CD4-positive, alpha-beta T cell (primary cell): ENCODE data around the gene ARFGEF3. TPM values are rescaled to one million over a fixed set of nuclear protein-coding genes. Genes with fewer than 3 reads are reported as not detected.

Experiments used
- ATAC-seq: fragments of 200-7000 bp; cut with Tn5 transposase; one replicate; pipeline ENCODE4 v1.10.0; 2022; ENCODE audit warnings: mild to moderate bottlenecking; ENCODE audit not compliant: poor library complexity
- CTCF ChIA-PET: fragments of 350-600 bp; sonication (Branson Sonifier 250); formaldehyde crosslinking; loops from one replicate; lab custom pipeline; 2021; ENCODE audit warnings: antibody characterized with exemption, inconsistent platforms; lab: Charles Lee
- POLR2A ChIA-PET: fragments of 350-600 bp; sonication (Branson Sonifier 250); formaldehyde crosslinking; loops from one replicate; lab custom pipeline; 2021; ENCODE audit warnings: antibody characterized with exemption, inconsistent platforms; lab: Charles Lee
- DNase-seq, 14 experiments: peaks; one replicate each; pipeline ENCODE4 v3.0.0-alpha.2; 2013 to 2020; ENCODE audit warnings: mixed read lengths in 2 of 14
- H3K27ac ChIP-seq, 2 donors: one replicate each; pipeline versions ENCODE4 v1.5.1 to v1.7.0; 2013; ENCODE audit warnings: low read length in 2 of 2, low read depth in 1 of 2, mild to moderate bottlenecking in 1 of 2
- H3K27me3 ChIP-seq, 2 experiments: 1 replicate in 1 of 2; 2 replicates in 1 of 2; pipeline versions ENCODE4 v1.6.1 to v1.7.0; 2013; ENCODE audit warnings: low read length in 2 of 2, control low read depth in 1 of 2, mild to moderate bottlenecking in 1 of 2, moderate library complexity in 1 of 2; ENCODE audit not compliant: insufficient read depth in 2 of 2, control insufficient read depth in 1 of 2
- H3K36me3 ChIP-seq: one replicate; pipeline ENCODE4 v1.6.1; 2013; ENCODE audit warnings: low read length, control low read depth; ENCODE audit not compliant: insufficient read depth
- H3K4me1 ChIP-seq: one replicate; pipeline ENCODE4 v1.6.1; 2013; ENCODE audit warnings: low read length, control low read depth; ENCODE audit not compliant: insufficient read depth
- H3K4me3 ChIP-seq: one replicate; pipeline ENCODE4 v1.5.1; 2013; ENCODE audit warnings: mild to moderate bottlenecking, low read length, moderate library complexity
- H3K9me3 ChIP-seq, 2 experiments: 1 replicate in 1 of 2; 2 replicates in 1 of 2; pipeline versions ENCODE4 v1.6.1 to v1.7.0; 2013; ENCODE audit warnings: low read length in 2 of 2, mild to moderate bottlenecking in 2 of 2, control low read depth in 1 of 2, moderate library complexity in 1 of 2; ENCODE audit not compliant: control insufficient read depth in 1 of 2, insufficient read depth in 1 of 2
- H3K27ac Mint-ChIP-seq: one replicate; pipeline ENCODE4 v1.8.0; 2020; ENCODE audit warnings: mixed read lengths
- H3K27me3 Mint-ChIP-seq: one replicate; pipeline ENCODE4 v1.8.0; 2021; ENCODE audit warnings: mixed read lengths
- H3K36me3 Mint-ChIP-seq: one replicate; pipeline ENCODE4 v1.8.0; 2021; ENCODE audit warnings: low read depth, mixed read lengths
- H3K4me1 Mint-ChIP-seq: one replicate; pipeline ENCODE4 v1.8.0; 2021; ENCODE audit warnings: low read depth, mixed read lengths
- H3K4me3 Mint-ChIP-seq: one replicate; pipeline ENCODE4 v1.8.0; 2020; ENCODE audit warnings: mild to moderate bottlenecking, mixed read lengths
- H3K9me3 Mint-ChIP-seq: one replicate; pipeline ENCODE4 v1.8.0; 2020; ENCODE audit warnings: mixed read lengths
- intact Hi-C, 2 experiments: fragments of 100-400 bp; cut with DNase I in 1 of 2; cut with micrococcal nuclease in 1 of 2; formaldehyde crosslinking; loops; one replicate each; pipeline versions ENCODE4 v1.15.1 to v1.9.0; 2023 to 2025; cut with DNase I, micrococcal nuclease
- total RNA-seq, 174 experiments: library from RNA in 2 of 174; stranded (reverse) in 2 of 174; gene quantifications; one replicate each; pipeline ENCODE4 v1.2.3 and lab custom pipeline; 2021 to 2026
- TF ChIP-seq, protein P1 (sequence below): fragments of 200-600 bp; IDR thresholded peaks from one replicate; pipeline ENCODE4 v1.8.0; 2022; ENCODE audit warnings: antibody characterized with exemption, mild to moderate bottlenecking

The ARFGEF3 gene
- total RNA-seq, 2 experiments from 2014 or later = not detected

DNA sequence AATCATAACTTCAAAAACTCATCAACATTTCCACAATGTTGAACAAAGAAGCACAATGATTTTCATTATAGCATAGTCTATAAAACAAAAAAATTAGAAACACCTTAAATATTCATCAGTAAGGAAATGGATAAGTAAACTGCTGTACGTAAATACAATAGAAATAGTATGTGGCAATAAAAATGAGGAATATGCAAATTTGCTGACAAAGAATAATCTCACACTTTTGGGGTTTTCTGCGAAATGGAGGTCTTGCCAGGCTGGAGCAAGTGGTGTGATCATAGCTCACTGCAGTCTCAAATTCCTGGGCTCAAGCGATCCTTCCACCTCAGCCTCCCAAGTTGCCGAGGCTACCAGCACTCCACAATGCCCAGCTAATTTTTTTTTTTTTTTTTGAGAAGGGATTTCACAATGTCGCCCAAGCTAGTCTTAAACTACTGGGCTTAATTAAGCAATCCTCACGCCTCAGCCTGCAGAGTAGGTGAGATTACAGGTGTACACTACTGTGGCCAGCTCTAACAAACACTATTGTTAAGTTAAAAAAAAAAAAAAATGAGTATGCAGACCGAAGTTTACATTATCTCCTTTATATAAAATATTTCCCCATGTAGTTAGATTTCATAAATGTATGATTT lies 157.1 kb downstream of the ARFGEF3 start:
- ChIA-PET POLR2A (no interaction called here), CTCF (interaction anchor here (0.6 kb wide), 1 partner anchor 309 kb away, joined by 3 read pairs; no protein-coding TSS in a partner anchor)
- intact Hi-C loops = no loop called here
- Mint-ChIP-seq H3K27ac (no peak overlapping the region), H3K4me1 (no peaks in the 10 kb centered on the region), H3K4me3 (no peak overlapping the region), H3K36me3 (no peaks in the 10 kb centered on the region), H3K9me3 (no peaks in the 10 kb centered on the region), H3K27me3 (peaks cover 31% of the 10 kb centered on the region)
- Histone ChIP-seq H3K27ac (no peak overlapping the region), H3K27me3 (peaks cover 2 to 10% of the 10 kb centered on the region in 2 experiments), H3K4me3 (no peak overlapping the region), H3K9me3 (peaks cover 0 to 1% of the 10 kb centered on the region in 2 experiments), H3K36me3 (no peaks in the 10 kb centered on the region), H3K4me1 (no peaks in the 10 kb centered on the region)
- TF ChIP-seq, protein P1, sequence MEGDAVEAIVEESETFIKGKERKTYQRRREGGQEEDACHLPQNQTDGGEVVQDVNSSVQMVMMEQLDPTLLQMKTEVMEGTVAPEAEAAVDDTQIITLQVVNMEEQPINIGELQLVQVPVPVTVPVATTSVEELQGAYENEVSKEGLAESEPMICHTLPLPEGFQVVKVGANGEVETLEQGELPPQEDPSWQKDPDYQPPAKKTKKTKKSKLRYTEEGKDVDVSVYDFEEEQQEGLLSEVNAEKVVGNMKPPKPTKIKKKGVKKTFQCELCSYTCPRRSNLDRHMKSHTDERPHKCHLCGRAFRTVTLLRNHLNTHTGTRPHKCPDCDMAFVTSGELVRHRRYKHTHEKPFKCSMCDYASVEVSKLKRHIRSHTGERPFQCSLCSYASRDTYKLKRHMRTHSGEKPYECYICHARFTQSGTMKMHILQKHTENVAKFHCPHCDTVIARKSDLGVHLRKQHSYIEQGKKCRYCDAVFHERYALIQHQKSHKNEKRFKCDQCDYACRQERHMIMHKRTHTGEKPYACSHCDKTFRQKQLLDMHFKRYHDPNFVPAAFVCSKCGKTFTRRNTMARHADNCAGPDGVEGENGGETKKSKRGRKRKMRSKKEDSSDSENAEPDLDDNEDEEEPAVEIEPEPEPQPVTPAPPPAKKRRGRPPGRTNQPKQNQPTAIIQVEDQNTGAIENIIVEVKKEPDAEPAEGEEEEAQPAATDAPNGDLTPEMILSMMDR = no peak
- DNase-seq = no peak
- no peak for ATAC-seq

- CTCF ChIA-PET = no interaction called here
- Histone ChIP-seq H3K27ac (no peak overlapping the region), H3K27me3 (peaks cover 2 to 10% of the 10 kb centered on the region in 2 experiments), H3K4me1 (no peaks in the 10 kb centered on the region), H3K9me3 (peaks cover 0 to 3% of the 10 kb centered on the region in 2 experiments), H3K4me3 (no peak overlapping the region), H3K36me3 (no peaks in the 10 kb centered on the region)
- Mint-ChIP-seq H3K36me3 (no peaks in the 10 kb centered on the region), H3K4me1 (no peaks in the 10 kb centered on the region), H3K4me3 (no peak overlapping the region), H3K27me3 (peaks cover 36% of the 10 kb centered on the region), H3K9me3 (no peaks in the 10 kb centered on the region), H3K27ac (no peak overlapping the region)
- TF ChIP-seq, protein P1 = no peak
- POLR2A ChIA-PET = no interaction called here
- intact Hi-C loops = no loop called here
- no peak for DNase-seq
- no peak for ATAC-seq
Measured at GRCh38 chr6:138321934-138322333, 160.2 kb downstream of the ARFGEF3 start.

DNA sequence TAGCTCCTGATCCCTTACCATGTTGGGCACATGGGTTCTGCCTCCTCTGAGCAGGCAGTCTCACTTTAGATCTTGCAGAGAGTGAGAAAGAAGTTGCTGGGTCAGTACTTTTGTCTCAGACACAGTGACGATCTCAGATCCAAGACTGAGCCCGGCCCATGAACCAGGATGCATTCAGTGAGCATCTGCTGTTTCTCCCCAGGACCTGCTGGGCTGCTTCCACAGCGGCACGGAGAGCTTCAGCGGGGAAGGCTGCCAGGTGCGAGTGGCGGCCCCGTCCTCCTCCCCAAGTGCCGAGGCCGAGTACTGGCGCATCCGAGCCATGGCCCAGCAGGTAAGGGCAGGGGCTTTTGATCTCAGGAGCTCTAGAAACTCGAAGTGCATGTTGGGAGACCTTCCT lies 162.1 kb downstream of the ARFGEF3 start:
- H3K9me3 Mint-ChIP-seq = no peaks in the 10 kb centered on the region
- CTCF ChIA-PET = no interaction called here
- intact Hi-C loops = no loop called here

More for the DNA sequence above, 162.1 kb downstream of the ARFGEF3 start:
- Histone ChIP-seq H3K27me3 (peaks cover 2 to 5% of the 10 kb centered on the region in 2 experiments), H3K36me3 (no peaks in the 10 kb centered on the region), H3K9me3 (peaks cover 0 to 3% of the 10 kb centered on the region in 2 experiments), H3K4me1 (no peaks in the 10 kb centered on the region), H3K4me3 (no peak overlapping the region), H3K27ac (no peak overlapping the region)
- POLR2A ChIA-PET = no interaction called here
- TF ChIP-seq, protein P1 = no peak
- no peaks in the 10 kb centered on the region for H3K36me3 Mint-ChIP-seq
- H3K4me3 Mint-ChIP-seq = no peak overlapping the region
- H3K27ac Mint-ChIP-seq = no peak overlapping the region
- DNase-seq (no peak), ATAC-seq (no peak)
- H3K27me3 Mint-ChIP-seq = peaks cover 29% of the 10 kb centered on the region
- H3K4me1 Mint-ChIP-seq = no peaks in the 10 kb centered on the region
